Cardiac muscle cell (in vitro differentiated cells and primary cell): ENCODE measurements around the gene COL19A1. TPM values are rescaled to one million over a fixed set of nuclear protein-coding genes. Genes with fewer than 3 reads are reported as not detected.

Experiments used
- DNase-seq, 2 donors: peaks; one replicate each; pipeline versions ENCODE4 v3.0.0 to v3.0.0-alpha.2; 2010 to 2017; ENCODE audit warnings: low read depth in 1 of 2, low spot score in 1 of 2
- H3K27ac ChIP-seq: fragments of 200-600 bp; sonication (generic); 2 replicates; pipeline ENCODE4 v1.5.1; 2016
- H3K27me3 ChIP-seq: fragments of 200-600 bp; sonication (generic); 2 replicates; pipeline ENCODE4 v1.6.0; 2016; ENCODE audit warnings: control low read depth
- H3K36me3 ChIP-seq: fragments of 200-600 bp; sonication (generic); 2 replicates; pipeline ENCODE4 v1.5.1; 2016; ENCODE audit warnings: control low read depth
- H3K4me1 ChIP-seq: fragments of 200-600 bp; sonication (generic); 2 replicates; pipeline ENCODE4 v1.8.1; 2017; ENCODE audit warnings: low read depth, mild to moderate bottlenecking, mixed run types
- H3K4me3 ChIP-seq: fragments of 200-600 bp; sonication (generic); 2 replicates; pipeline ENCODE4 v1.5.1; 2016; ENCODE audit warnings: mild to moderate bottlenecking
- H3K9me3 ChIP-seq: fragments of 200-600 bp; sonication (generic); 2 replicates; pipeline ENCODE4 v1.5.1; 2017; ENCODE audit warnings: low read depth, mild to moderate bottlenecking, control low read depth
- CTCF ChIP-seq: IDR thresholded peaks from 2 replicates; pipeline ENCODE4 v1.5.1; 2012; ENCODE audit warnings: low read depth, mild to moderate bottlenecking, low read length
- polyA plus RNA-seq: library from polyadenylated mRNA; unstranded; fragments of >200 nt; fragmentation: Nextera tagmentation; extraction: Ambion mirVana; gene quantifications from 2 replicates; pipeline ENCODE4 v1.2.1, GENCODE V29; 2016
- total RNA-seq: library from RNA; depleted of rRNA; stranded (reverse); fragments of >200 nt; gene quantifications from 2 replicates; pipeline ENCODE4 v1.2.3, GENCODE V29; 2016

Gene COL19A1
- total and polyA plus RNA-seq, 2 experiments from 2014 or later = 0.10 to 0.27 TPM

GRCh38 chr6:70136996-70137395 lies 270.6 kb downstream of the COL19A1 start:
- no peak for TF ChIP-seq CTCF
- Histone ChIP-seq H3K4me3 (no peak overlapping the region), H3K9me3 (no peaks in the 10 kb centered on the region), H3K4me1 (no peaks in the 10 kb centered on the region), H3K27ac (no peak overlapping the region), H3K27me3 (no peaks in the 10 kb centered on the region), H3K36me3 (no peaks in the 10 kb centered on the region)
- DNase-seq = no peak

- no peak for TF ChIP-seq CTCF
- Histone ChIP-seq H3K4me3 (no peak overlapping the region), H3K27me3 (no peaks in the 10 kb centered on the region), H3K27ac (no peak overlapping the region), H3K36me3 (no peaks in the 10 kb centered on the region), H3K4me1 (no peaks in the 10 kb centered on the region), H3K9me3 (no peaks in the 10 kb centered on the region)
- no peak for DNase-seq
These were observed 274.1 kb downstream of the COL19A1 start for GRCh38 chr6:70140496-70140895.

GRCh38 chr6:70142034-70142433 lies 275.7 kb downstream of the COL19A1 start:
- Histone ChIP-seq H3K4me3 (no peak overlapping the region), H3K9me3 (no peaks in the 10 kb centered on the region), H3K4me1 (no peaks in the 10 kb centered on the region), H3K27ac (no peak overlapping the region), H3K27me3 (no peaks in the 10 kb centered on the region), H3K36me3 (no peaks in the 10 kb centered on the region)
- no peak for DNase-seq
- no peak for TF ChIP-seq CTCF

- no peak for TF ChIP-seq CTCF
- no peak overlapping the region for H3K27ac ChIP-seq
- H3K27me3 ChIP-seq = no peaks in the 10 kb centered on the region
- no peak overlapping the region for H3K4me3 ChIP-seq
- H3K4me1 ChIP-seq = no peaks in the 10 kb centered on the region
- no peaks in the 10 kb centered on the region for H3K36me3 ChIP-seq
- DNase-seq = no peak
- H3K9me3 ChIP-seq = no peaks in the 10 kb centered on the region
These were observed 278.8 kb downstream of the COL19A1 start for GRCh38 chr6:70145178-70145577.

- no peaks in the 10 kb centered on the region for H3K27me3 ChIP-seq
- DNase-seq = no peak
- no peaks in the 10 kb centered on the region for H3K36me3 ChIP-seq
- H3K4me3 ChIP-seq = no peak overlapping the region
- no peaks in the 10 kb centered on the region for H3K4me1 ChIP-seq
- H3K27ac ChIP-seq = no peak overlapping the region
- no peak for TF ChIP-seq CTCF
- no peaks in the 10 kb centered on the region for H3K9me3 ChIP-seq
These were observed 282.9 kb downstream of the COL19A1 start for GRCh38 chr6:70149209-70149788.
